B cell (primary cell): ENCODE data around the gene RERG.

Experiments used
- CTCF ChIP-seq: fragments of 200-600 bp; IDR thresholded peaks from one replicate; pipeline ENCODE4 v1.8.0; 2022; ENCODE audit warnings: antibody characterized with exemption, mild to moderate bottlenecking
- EZH2 ChIP-seq: IDR thresholded peaks from 2 replicates; pipeline ENCODE4 v1.6.1; 2012; ENCODE audit warnings: borderline replicate concordance, low read depth, mild to moderate bottlenecking, moderate library complexity, low read length; ENCODE audit not compliant: insufficient read depth, poor library complexity, severe bottlenecking

GRCh38 chr12:15268309-15268708, 47.1 kb upstream of the RERG start:
- TF ChIP-seq CTCF (no peak), EZH2 (no peak)
